Neural cell (in vitro differentiated cells): ENCODE data around the gene NRG3.

Experiments used
- CTCF ChIP-seq: fragments of 450-650 bp; IDR thresholded peaks from 2 replicates; pipeline ENCODE4 v1.5.1; 2014; ENCODE audit warnings: antibody characterized with exemption, mild to moderate bottlenecking, moderate library complexity; ENCODE audit not compliant: poor library complexity, severe bottlenecking
- RAD21 ChIP-seq: fragments of 450-650 bp; conservative IDR thresholded peaks from 2 replicates; pipeline ENCODE4 v1.6.1; 2014; ENCODE audit warnings: antibody characterized with exemption, mild to moderate bottlenecking, moderate library complexity

GRCh38 chr10:82238291-82238690, 363.3 kb downstream of the NRG3 start:
- TF ChIP-seq CTCF (no peak), RAD21 (no peak)
